ENCODE measurements around the gene DHX9.

The DHX9 gene

GRCh38 chr1:182841368-182841988, 2.3 kb downstream of the DHX9 start:
- TF ChIP-seq YY1 (IDR thresholded peaks at IDR 0.05; ENCODE audit: low read depth) (no peak), CEBPB (IDR thresholded peaks at IDR 0.05) (no peak), EP300 (IDR thresholded peaks at IDR 0.05; ENCODE audit: borderline replicate concordance) (no peak), NFIC (IDR thresholded peaks at IDR 0.05) (no peak), TEAD4 (IDR thresholded peaks at IDR 0.05) (no peak), FOXM1 (IDR thresholded peaks at IDR 0.05; ENCODE audit: borderline replicate concordance, low read depth) (no peak), EGR1 (IDR thresholded peaks at IDR 0.05) (no peak), CREB1 (IDR thresholded peaks at IDR 0.05; ENCODE audit: low read depth) (no peak), TCF12 (IDR thresholded peaks at IDR 0.05; ENCODE audit: low read depth) (no peak), MAX (IDR thresholded peaks at IDR 0.05) (no peak), TAF1 (IDR thresholded peaks at IDR 0.05; ENCODE audit: low read depth) (no peak), RAD21 (IDR thresholded peaks at IDR 0.05; ENCODE audit: low read depth) (no peak), ZBTB7A (IDR thresholded peaks at IDR 0.05; ENCODE audit: low read depth) (no peak)
- TF ChIP-seq, protein P1, sequence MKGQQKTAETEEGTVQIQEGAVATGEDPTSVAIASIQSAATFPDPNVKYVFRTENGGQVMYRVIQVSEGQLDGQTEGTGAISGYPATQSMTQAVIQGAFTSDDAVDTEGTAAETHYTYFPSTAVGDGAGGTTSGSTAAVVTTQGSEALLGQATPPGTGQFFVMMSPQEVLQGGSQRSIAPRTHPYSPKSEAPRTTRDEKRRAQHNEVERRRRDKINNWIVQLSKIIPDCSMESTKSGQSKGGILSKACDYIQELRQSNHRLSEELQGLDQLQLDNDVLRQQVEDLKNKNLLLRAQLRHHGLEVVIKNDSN (IDR thresholded peaks at IDR 0.05), result no peak
- TF ChIP-seq, protein P2, sequence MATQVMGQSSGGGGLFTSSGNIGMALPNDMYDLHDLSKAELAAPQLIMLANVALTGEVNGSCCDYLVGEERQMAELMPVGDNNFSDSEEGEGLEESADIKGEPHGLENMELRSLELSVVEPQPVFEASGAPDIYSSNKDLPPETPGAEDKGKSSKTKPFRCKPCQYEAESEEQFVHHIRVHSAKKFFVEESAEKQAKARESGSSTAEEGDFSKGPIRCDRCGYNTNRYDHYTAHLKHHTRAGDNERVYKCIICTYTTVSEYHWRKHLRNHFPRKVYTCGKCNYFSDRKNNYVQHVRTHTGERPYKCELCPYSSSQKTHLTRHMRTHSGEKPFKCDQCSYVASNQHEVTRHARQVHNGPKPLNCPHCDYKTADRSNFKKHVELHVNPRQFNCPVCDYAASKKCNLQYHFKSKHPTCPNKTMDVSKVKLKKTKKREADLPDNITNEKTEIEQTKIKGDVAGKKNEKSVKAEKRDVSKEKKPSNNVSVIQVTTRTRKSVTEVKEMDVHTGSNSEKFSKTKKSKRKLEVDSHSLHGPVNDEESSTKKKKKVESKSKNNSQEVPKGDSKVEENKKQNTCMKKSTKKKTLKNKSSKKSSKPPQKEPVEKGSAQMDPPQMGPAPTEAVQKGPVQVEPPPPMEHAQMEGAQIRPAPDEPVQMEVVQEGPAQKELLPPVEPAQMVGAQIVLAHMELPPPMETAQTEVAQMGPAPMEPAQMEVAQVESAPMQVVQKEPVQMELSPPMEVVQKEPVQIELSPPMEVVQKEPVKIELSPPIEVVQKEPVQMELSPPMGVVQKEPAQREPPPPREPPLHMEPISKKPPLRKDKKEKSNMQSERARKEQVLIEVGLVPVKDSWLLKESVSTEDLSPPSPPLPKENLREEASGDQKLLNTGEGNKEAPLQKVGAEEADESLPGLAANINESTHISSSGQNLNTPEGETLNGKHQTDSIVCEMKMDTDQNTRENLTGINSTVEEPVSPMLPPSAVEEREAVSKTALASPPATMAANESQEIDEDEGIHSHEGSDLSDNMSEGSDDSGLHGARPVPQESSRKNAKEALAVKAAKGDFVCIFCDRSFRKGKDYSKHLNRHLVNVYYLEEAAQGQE (IDR thresholded peaks at IDR 0.05; ENCODE audit: low read depth), result no peak

GRCh38 chr1:182842265-182842664, 3.1 kb downstream of the DHX9 start:
- TF ChIP-seq TAF1 (IDR thresholded peaks at IDR 0.05; ENCODE audit: low read depth) (no peak), ZBTB7A (IDR thresholded peaks at IDR 0.05; ENCODE audit: low read depth) (no peak), EGR1 (IDR thresholded peaks at IDR 0.05) (no peak), YY1 (IDR thresholded peaks at IDR 0.05; ENCODE audit: low read depth) (no peak), RAD21 (IDR thresholded peaks at IDR 0.05; ENCODE audit: low read depth) (no peak), CEBPB (IDR thresholded peaks at IDR 0.05) (no peak), FOXM1 (IDR thresholded peaks at IDR 0.05; ENCODE audit: borderline replicate concordance, low read depth) (no peak), TCF12 (IDR thresholded peaks at IDR 0.05; ENCODE audit: low read depth) (no peak), MAX (IDR thresholded peaks at IDR 0.05) (no peak)
- TF ChIP-seq, protein P2 (IDR thresholded peaks at IDR 0.05; ENCODE audit: low read depth), result no peak

DNA sequence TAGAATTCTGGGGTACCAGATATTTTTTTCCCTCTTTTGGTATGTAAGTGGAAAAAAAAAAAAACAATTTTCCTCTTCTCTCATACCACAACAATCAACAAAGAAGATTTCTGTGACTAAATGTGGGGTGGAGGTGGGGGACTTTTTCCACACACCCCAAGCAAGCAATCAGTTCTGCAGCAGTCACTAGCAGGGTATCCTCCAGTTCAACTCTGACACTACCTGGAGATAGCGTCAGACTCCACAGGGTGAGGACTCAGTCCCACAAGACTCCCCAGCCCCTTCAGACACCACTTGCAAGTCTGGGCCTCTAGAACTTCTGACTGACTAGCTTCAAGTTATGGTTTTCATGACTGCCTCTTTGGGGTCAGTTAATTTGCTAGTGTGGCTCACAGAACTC, 6.2 kb downstream of the DHX9 start:
- TF ChIP-seq, protein P1 (IDR thresholded peaks at IDR 0.05), result no peak
- TF ChIP-seq NFIC (IDR thresholded peaks at IDR 0.05), result no peak
- no peak for TF ChIP-seq CEBPB (IDR thresholded peaks at IDR 0.05)
- no peak for TF ChIP-seq YY1 (IDR thresholded peaks at IDR 0.05; ENCODE audit: low read depth)
- no peak for TF ChIP-seq RAD21 (IDR thresholded peaks at IDR 0.05; ENCODE audit: low read depth)
- no peak for TF ChIP-seq CREB1 (IDR thresholded peaks at IDR 0.05; ENCODE audit: low read depth)

GRCh38 chr1:182845894-182846293, 6.7 kb downstream of the DHX9 start:
- TF ChIP-seq, protein P1 (IDR thresholded peaks at IDR 0.05), result no peak
- TF ChIP-seq EGR1 (IDR thresholded peaks at IDR 0.05), result no peak
- TF ChIP-seq YY1 (IDR thresholded peaks at IDR 0.05; ENCODE audit: low read depth), result no peak
- no peak for TF ChIP-seq TEAD4 (IDR thresholded peaks at IDR 0.05)
- no peak for TF ChIP-seq TAF1 (IDR thresholded peaks at IDR 0.05; ENCODE audit: low read depth)
- TF ChIP-seq, protein P2 (IDR thresholded peaks at IDR 0.05; ENCODE audit: low read depth), result no peak
- TF ChIP-seq FOXM1 (IDR thresholded peaks at IDR 0.05; ENCODE audit: borderline replicate concordance, low read depth), result no peak
- TF ChIP-seq CREB1 (IDR thresholded peaks at IDR 0.05; ENCODE audit: low read depth), result no peak
- no peak for TF ChIP-seq NFIC (IDR thresholded peaks at IDR 0.05)
- no peak for TF ChIP-seq MAX (IDR thresholded peaks at IDR 0.05)
- no peak for TF ChIP-seq ZBTB7A (IDR thresholded peaks at IDR 0.05; ENCODE audit: low read depth)
- no peak for TF ChIP-seq TCF12 (IDR thresholded peaks at IDR 0.05; ENCODE audit: low read depth)
- no peak for TF ChIP-seq EP300 (IDR thresholded peaks at IDR 0.05; ENCODE audit: borderline replicate concordance)
- no peak for TF ChIP-seq CEBPB (IDR thresholded peaks at IDR 0.05)
- TF ChIP-seq RAD21 (IDR thresholded peaks at IDR 0.05; ENCODE audit: low read depth), result no peak

Measured in Ishikawa (cell line).